NCI-H2081 (cell line): ENCODE measurements around the gene RHCE.
"Not testable (repeated sequence)": the region's sequence is repeated elsewhere in the genome, so short reads cannot be mapped to it uniquely, and the experiment has no call there.

Experiments
- DNase-seq, 2 experiments: peaks; one replicate each; lab custom pipeline; 2025; lab: John Stamatoyannopoulos, UW

Gene RHCE

DNA sequence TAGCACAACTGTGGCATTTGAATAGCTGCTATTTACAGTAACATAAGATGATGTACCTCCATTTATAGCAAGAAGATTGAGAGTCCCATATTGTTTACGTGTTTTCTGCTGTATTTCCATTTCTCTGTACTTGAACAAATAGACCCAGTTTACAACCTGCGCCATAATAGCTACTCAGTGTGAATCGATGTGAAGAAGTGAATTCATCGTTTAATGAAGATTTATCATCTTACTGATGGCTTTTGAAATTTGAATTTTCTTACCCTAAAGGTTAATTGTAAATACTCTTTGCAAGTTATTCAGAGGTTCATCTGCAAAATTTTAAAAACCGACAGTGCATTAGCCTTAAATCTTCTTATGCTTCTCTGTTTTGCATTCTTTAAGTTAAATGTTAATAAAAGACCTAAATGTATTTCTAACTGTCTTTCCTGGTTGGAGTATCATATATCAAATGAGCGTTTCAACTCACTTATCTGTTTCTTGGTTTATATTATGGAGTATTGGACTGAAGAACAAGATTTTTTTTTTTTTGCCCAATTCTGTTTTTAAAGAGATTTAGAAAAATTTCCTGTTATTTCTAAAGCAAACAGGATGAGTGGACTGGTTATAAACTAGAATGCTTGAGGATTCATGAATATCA lies 12.2 kb upstream of the RHCE start:
- no peak for DNase-seq

DNA sequence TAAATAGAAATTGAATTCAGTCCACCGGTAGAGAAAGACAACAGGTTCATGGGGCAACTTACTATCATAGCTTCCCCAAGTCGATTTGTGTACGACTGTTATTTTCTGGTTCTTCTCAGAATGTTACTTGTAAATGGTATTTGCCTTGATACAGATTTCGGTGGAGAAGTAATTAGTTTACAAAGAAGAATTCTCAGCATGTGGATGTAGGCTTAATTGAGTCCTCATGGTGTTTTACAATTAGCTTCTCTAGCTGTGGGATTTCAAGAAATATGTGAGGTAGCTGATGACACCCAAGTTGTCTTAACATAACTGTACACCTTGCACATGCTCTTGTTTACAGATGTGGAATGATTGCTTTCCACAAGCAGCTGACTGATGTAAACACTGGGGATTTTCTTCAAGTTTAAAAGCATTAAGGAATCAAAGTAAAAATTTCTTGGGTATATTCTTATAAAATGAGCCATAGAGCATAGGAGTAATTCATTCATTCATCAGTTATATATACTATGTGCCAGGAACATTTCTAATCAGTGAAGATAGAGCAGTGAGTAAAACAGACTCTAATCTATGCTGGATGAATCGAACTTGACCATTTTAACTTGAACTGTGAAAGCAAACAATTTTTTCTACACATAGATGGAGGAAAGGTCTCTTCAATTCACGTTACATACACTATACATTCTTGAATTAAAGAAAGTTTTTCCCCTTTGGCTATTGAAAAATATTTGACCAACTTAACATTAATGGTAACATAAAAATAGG lies 11.5 kb upstream of the RHCE start:
- DNase-seq: no peak

DNA sequence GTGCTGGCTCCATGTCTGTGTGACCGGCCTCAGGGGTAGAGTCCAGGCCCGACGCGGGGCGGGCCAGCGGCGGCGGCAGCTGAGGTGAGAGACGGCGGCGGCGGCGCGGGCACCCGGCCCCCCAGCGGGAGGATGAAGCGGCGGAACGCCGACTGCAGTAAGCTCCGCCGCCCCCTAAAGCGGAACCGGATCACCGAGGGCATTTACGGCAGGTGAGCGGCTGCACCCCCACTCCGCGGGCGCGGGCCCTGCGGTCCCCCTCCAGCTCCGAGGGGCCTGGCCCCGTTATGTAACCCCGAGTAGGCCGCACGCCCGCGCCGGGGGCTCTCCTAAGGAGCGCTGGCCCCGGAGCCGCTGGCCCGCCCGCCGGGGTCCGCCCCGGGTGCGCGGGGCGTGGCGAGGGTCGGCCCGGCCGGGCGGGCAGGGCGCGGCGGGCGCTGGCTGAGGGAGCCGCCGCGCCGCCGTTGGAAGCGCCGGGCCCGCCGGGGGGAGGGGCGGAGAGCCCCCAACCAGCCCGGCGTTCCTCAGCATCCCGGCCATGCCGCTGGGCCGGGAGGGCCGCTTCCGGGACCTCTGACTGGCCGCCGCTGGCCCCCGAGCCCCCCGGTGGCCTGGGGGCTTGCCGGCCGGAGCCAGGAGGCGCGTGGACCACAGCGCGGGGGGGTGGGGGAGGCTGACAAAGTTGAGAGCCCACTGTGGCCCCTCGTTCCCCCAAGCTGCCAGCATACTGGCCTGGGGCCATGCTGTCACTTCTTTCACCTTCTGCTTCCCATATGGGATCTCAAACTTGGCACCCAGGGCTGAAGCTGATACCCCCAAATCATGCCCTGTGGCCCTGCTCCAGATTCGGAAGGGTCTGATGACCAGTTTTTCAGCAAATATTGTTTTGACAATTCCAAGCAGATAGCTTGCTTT lies 10.6 kb upstream of the RHCE start:
- no peak for DNase-seq

DNA sequence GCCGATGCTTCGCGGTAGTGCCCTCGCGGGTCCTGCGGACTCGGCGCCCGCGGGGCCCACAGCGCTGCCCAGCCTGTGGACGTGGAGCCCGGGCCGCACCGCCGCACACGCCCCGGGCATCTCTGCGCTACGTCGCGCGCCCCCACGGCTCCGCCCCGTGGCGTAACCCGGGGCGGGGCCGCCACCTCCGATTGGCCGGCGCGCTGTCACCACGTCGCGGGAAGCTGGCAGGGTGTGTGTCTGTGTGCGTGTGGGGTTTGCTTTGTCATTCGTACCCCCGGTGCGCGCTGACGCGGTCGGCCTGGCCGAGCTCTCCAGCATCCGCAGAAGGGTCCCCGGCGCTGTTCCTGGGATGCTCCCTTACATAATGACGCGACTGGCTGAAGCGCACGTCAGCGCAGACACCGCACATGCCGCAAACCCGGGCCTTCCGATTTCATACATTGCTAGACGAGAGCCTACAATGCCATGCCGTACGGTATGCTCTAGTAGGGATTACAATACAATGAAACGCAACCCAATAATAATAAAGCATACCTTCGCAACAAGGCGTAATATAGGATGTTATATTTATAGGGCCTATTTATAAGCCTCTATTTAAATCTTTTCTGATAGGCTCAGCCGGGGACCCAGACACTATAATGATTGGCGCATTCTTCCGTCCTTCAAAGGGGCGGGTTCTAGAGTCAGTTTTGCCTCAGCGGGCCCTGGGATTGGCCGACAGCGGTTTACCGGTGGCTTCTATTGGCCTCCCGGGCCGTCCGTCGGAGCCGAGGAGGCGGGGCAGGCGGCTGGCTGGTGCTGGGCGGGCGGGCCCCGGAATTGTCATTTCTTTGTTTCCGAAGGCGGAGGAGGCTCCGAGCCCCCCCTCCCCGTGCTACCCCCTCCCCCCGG lies 9.7 kb upstream of the RHCE start, which contains the start of gene MACO1:
MACO1 (plus strand) TSS at position 825 of the 894 bp plus-strand sequence. CDS start 202 bp downstream, outside the sequence.
- peak; percentile 95 for DNase-seq

DNA sequence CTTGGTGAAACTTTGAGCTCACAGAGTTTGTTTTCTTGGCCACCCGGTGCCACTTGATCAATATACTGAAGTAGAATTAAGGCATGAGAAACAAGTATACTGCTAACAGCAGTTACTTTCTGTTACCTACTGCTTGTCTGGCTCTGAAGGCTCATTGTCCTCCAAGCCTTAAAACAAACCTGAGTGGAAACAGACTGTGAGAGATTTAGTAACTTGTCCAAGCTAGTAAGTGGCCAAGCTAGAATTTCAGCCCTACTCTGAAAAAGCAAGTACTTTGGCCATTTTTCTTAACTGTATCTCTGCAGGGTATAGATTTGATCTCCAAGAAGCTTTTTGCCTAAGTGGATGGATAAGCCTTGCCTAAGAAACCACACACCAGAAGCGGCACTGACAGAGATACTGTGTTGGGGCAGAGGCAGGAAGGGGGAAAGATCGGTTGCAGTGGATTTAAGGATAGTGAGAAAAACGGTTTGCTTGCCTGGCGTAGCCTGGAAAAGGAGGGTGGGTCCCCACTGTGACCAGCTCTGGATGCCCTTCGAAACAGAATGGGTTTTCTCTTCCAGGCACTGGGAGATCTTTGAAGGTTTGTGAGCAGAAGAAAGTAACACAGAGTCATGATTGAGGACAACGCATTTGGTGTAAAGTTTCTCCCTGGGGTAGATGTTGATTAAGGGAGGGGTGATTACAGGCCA lies 8.0 kb upstream of the RHCE start:
- no peak for DNase-seq

DNA sequence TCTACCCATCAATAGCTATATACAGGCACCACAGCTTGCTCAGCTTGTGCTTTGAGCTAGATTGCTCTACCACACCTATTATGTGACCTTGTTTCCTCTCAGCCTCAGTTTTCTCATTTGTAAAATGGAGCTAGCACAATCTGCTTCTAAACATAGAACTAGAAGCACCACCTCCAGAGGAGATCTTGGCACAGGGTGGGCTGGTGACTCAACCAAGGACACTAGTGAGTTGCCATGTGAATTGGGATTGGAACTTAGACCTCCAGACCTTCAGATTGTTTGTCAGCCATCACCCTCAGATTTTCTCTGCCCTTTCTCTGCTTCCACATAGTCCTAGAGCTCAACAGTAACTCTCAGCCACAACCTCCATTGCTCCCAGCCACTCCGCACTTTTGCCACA lies 7.1 kb upstream of the RHCE start:
- no peak for DNase-seq

DNA sequence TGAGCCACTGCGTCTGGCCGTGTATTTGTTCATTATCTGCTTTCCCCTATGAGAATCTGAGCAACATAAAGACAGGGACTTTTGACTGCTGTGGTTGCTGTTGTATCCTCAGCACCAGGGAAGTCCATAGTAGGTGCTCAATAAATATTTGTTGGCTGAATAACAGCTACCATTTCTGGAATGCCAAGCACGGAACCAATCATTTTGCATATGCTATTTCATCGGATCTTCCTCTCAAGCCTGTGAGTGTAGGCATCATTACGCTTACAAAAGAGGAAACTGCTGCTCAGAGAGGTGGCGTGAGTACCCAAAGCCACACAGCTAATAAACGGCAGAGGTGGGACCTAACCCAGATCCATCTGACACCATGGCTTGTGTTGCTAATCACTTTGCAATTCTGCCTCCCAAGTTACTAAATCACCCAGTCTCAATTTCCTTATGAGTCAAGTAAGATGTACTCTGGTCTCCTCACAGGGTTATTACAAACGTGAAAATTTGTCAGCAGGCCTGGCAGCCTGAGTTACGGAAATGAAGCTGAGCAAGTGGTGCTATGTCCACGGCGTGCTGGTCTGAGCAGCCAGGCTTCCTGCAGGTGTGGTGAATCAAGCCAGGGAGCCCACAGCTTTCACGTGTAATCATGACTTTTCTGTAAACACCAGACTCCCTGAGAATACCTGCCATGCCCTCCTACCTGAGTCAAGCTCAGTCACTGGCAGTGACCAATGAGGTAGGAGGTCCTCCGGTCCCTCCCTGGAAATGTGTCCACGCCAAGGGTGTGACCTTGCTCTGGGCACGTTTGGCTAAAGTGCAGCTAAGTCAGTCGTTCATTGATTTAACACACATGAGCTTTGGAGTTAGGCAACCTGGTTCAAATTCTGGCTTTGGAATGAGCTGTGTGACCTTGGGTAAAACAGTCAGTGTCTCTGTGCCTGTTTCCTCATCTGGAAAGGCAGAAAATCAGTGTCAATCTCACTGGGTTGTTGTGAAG lies 4.8 kb upstream of the RHCE start:
- DNase-seq: no peak

DNA sequence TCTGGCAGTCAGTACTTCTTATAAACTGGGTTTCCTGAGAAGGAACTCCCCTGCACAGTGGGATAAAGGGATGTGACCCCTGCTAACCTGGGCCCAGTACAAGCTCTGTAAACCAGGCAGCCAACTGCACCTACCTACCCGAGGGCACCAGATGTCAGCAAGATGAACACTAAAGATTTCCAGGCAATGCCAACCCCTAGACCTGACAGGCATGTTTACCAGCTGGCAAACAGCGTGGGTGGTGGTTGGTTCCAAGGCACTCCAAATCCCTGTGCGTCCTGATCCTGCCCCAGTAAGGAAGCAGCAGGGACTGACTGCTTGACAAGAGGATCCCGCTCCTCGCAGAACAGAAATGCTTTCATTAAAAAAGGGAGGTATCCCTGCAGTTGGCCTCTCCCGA lies 2.6 kb upstream of the RHCE start:
- not testable (repeated sequence) for DNase-seq

DNA sequence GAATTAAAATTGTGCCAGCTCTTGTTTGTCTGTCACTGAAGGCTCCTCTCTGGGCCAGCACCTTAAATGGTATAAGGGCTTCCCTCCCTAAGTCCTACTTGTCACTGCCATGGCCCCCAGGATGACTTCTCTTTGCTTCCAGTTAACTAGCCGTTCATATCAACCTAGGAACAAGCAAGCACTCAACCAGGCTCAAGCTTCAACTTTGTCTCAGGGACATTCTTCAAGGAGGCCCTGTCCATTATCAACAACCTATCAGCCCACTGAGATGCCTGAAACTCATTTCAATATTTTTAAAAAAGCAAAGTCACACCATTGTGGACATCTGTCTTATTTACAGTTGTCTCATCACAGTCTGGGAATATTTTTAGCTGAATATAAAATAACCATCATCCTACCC lies 1.3 kb downstream of the RHCE start:
- not testable (repeated sequence) for DNase-seq

DNA sequence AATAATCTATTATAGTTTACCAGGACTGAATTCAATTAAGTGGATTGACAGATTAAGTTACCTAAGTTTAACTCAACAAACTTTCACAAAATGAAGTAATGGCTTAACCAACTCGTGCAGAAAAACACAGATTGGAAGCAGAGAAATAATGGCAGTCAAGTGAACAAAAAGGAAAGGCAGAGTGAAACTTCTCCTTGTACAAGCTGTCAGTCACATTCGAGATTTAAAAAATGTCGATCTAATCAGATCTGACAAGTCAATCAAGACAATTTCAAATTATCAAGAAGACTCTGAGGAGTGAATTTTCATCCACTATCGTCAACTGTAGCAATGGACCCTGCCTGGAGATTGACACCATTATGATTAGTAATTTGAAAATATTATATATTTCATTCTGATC lies 3.3 kb downstream of the RHCE start:
- not testable (repeated sequence) for DNase-seq

DNA sequence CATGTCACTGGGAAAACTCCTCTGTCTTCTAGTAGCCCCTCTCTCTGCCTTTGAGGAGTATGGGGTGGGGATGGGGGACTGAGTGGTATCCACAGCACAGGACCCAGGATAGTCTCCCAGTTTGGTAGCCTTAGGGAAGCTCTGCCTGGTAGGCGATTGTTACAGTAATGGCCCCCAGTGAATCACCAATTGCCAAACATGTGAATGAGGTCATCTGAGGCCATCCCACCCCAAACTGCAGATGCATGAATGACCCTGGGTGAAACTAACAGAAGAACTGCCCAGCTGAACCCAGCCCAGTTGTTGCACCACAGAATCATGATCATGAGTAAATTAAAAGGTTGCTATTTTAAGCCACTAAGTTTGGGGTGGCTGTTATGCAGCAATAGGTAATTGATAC lies 6.0 kb downstream of the RHCE start:
- not testable (repeated sequence) for DNase-seq

DNA sequence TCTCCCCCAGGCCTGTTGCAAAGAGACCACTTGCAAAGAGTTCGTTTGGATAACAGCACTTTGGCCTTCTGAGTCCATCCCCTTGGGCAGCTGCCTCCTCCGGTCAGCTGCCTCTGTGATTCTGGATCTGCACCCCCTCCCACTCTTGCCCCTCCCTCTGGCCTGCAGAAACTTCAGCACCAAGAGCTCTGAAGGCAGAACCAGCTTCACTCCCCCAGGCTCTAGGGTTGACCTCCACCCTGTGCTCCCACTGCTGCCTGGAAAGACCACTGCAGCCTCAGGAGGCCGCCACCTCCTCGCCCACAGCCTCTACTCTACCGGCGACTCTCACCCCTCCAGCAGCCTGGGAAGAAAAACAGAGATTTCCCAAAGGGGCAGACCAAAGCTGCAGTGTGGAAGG lies 6.5 kb downstream of the RHCE start:
- DNase-seq: not testable (repeated sequence)

DNA sequence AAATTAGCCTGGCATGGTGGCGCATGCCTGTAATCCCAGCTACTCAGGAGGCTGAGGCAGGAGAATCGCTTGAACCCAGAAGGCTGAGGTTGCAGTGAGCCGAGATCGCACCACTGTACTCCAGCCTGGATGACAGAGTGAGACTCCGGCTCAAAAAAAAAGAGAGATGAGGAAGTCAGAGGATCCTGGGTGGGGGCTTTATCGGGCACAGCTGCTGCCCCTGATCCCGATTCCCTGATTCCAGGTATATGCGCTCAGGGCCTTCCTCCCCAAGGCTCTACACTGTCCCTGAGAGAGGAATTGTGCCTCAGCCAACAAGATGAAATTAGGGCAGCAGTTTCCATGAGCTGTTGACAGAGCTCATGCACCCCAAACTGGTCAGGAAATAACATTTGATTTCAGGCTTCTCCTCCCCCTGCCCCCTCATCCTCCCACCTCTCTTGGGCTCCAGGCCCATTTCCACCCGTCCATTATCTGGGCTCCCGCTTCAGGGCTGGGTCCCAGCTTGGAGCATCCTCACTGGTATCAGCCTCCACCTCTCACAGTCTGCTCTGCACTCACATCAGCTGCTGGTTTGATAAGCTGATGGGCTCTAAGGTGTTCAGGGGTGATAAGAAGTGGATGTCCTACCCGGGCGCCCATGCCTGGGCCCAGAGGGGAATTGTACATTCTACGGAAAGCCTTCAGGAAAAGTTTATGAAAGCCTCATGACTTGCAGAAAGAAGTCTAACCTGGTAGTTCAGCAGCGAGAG lies 7.6 kb downstream of the RHCE start:
- not testable (repeated sequence) for DNase-seq

DNA sequence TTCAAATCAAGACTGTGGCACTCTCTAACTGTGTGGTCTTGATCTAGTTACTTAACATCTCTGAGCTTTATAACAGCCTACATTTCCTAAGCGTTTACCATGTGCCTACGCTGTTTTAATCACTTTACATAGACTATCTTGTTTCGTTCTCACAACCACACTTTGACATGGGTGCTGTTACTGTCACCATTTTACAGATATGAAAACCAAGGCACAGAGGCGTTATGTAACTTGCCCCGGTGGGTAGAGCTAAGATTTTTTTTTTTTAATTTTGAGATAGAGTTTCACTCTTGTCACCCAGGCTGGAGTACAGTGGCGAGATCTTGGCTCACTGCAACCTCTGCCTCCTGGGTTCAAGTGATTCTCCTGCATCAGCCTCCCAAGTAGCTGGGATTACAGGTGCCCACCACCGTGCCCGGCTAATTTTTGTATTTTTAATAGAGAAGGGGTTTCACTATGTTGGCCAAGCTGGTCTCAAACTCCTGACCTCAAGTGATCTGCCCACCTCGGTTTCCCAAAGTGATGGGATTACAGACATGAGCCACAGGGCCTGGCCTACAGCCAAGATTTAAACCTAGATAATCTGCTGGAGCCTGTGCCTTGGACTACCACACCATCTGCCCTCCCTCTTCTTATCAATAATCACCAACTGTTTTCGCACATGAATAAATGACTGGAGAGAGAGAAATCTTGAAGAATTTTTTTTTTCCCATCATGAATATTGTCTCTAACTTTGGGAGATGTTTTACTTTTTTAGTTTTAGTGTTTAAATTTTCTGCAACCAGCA lies 10.8 kb downstream of the RHCE start:
- DNase-seq: not testable (repeated sequence)

DNA sequence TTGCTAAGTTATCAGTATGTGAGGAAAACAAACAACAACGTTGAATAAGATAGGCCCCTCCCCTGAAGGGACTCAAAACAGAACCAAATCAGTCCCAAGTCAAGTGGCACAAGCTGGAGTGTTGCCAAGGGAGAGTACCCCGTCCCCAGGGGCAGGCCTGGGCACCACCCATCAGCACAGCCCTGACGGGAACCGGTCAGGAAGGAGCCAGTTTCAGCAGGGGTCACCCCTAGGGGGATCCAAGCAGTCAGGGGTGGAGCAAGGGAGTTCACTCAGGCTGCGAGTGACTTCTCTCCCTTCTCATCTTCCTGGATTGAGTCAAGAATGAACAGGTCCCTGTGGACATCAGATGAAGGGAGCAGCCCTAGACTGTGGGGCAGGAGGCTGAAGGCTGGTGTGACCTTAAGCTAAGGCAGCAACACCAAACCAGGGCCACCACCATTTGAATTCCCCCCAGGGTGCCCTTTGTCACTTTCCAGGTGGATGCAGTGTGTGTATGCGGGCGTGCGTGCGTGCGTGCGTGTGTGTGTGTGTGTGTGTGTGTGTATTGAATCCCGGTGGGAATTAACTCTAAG lies 14.8 kb downstream of the RHCE start:
- DNase-seq: not testable (repeated sequence)

DNA sequence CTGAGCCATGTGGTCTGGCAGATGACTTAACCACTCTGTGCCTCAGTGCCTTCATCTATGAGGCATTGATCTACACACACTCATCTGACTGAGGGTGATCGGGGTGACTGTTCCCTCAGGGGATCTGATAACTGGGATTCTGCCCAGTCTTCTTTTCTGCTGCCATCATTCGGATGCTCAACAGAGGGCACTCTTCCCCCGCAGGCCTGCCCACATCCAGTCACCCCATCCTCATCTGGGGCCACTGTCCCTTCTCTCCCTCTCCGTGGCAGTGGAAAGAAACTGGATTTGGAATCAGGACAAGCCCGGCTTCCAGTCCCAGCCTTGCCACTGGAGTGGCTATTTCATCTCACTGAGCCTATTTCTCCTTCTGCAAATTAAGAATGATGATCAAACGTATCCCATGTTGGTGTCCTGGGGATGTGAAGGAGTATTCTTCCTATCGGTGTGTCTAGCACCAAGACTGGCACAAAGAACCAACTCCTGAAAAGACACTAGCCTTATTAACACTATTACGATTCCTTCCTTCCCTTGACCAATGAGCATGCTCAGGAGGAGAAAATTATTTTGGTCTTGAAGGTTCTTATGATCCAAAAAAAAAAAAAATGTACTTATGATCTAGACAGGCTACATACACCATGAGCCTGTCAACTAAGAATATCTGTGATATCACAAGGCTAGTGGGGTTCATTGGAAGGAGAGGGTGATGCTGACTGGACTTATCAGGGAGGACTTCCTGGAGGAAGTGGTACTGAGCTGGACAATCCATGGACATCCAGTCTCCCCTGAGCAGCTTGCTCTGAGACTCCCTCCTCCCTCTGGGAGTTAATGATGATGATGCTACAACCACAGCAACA lies 17.4 kb downstream of the RHCE start:
- DNase-seq: peak in 1 of 2 experiments; percentile 6

DNA sequence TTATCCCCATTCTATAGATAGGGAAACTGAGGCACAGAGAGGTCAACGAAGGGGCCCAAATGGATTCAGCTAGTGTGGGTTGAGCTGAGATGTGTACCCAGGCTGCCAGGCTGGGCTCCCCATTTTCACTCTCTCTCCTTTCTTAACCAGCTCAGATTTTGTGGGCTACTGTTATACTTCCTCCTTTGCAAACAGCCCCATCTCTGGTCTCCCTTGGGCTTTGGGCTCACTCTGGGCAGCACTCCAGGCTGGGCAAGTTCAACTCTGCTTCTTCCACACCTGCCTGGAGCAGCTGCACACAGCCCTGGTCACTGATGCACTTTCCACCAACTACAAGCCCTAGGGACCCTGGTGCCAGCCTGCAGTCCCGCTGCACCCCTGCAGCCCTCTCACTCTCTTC lies 22.5 kb downstream of the RHCE start:
- DNase-seq: not testable (repeated sequence)
